Endothelial cell of umbilical vein (primary cell): ENCODE measurements around the gene GYPC.

Experiments
- CTCF ChIP-seq, 2 donors: IDR thresholded peaks; 1 replicate in 1 of 2; 2 replicates in 1 of 2; pipeline ENCODE4 v1.5.1; 2011; ENCODE audit warnings: low read length in 2 of 2, mild to moderate bottlenecking in 2 of 2, moderate library complexity in 2 of 2, control low read depth in 1 of 2, inconsistent platforms in 1 of 2, low read depth in 1 of 2; ENCODE audit not compliant: insufficient read depth in 1 of 2; ENCODE audit errors: extremely low read depth in 1 of 2
- EZH2 ChIP-seq: IDR thresholded peaks from 2 replicates; pipeline ENCODE4 v1.6.1; 2012; ENCODE audit warnings: borderline replicate concordance, low read depth, mild to moderate bottlenecking, moderate library complexity, low read length, inconsistent platforms; ENCODE audit not compliant: severe bottlenecking
- FOS ChIP-seq: IDR thresholded peaks from 2 replicates; pipeline ENCODE4 v1.6.1; 2011; ENCODE audit warnings: mild to moderate bottlenecking, low read length, moderate library complexity, borderline replicate concordance; ENCODE audit not compliant: insufficient read depth
- GATA2 ChIP-seq: IDR thresholded peaks from 2 replicates; pipeline ENCODE4 v1.7.0; 2011; ENCODE audit warnings: low read depth, mild to moderate bottlenecking, moderate library complexity, mixed read lengths, low read length; ENCODE audit not compliant: insufficient read length, insufficient read depth
- JUN ChIP-seq: IDR thresholded peaks from 2 replicates; pipeline ENCODE4 v1.6.1; 2011; ENCODE audit warnings: borderline replicate concordance, low read depth; ENCODE audit not compliant: insufficient read length, insufficient read depth
- MAX ChIP-seq: IDR thresholded peaks from 2 replicates; pipeline ENCODE4 v1.6.1; 2011; ENCODE audit not compliant: insufficient read depth, insufficient read length
- MYC ChIP-seq: IDR thresholded peaks from one replicate; pipeline ENCODE4 v1.6.1; 2011; ENCODE audit warnings: mild to moderate bottlenecking, low read depth, low read length
- POLR2A ChIP-seq: IDR thresholded peaks from 2 replicates; pipeline ENCODE4 v1.6.1; 2012; ENCODE audit warnings: low read depth, mild to moderate bottlenecking, control low read depth, low read length
- POLR2AphosphoS5 ChIP-seq: IDR thresholded peaks from 2 replicates; pipeline ENCODE4 v1.6.1; 2012; ENCODE audit warnings: low read depth, mild to moderate bottlenecking, control low read depth, low read length, moderate library complexity; ENCODE audit not compliant: insufficient read depth

- TF ChIP-seq CTCF (IDR thresholded peaks at IDR 0.05; ENCODE audit: extremely low read depth in 1 of 2, insufficient read depth in 1 of 2, low read depth in 1 of 2, low read length in 2 of 2) (no peak), EZH2 (no peak), MAX (no peak), MYC (no peak), POLR2AphosphoS5 (no peak), POLR2A (no peak), JUN (no peak), FOS (no peak), GATA2 (no peak)
Measured at GRCh38 chr2:126719191-126719832, 63.4 kb downstream of the GYPC start.
